ENCODE results near the gene GHRH. TPM values are rescaled to one million over a fixed set of nuclear protein-coding genes. Genes with fewer than 3 reads are reported as not detected.

The GHRH gene
- total RNA-seq, 3 donors from 2014 or later (not counting 1 experiment from before 2014, with no cell fraction given), result not detected

GRCh38 chr20:37253087-37253486, 8.5 kb downstream of the GHRH start:
- no peak for TF ChIP-seq CTCF (IDR thresholded peaks at IDR 0.05)
- ATAC-seq (no peak), DNase-seq (no peak)
- Histone ChIP-seq H3K27me3 (ENCODE audit: control insufficient read depth, insufficient read depth, low read length) (no peaks in the 10 kb centered on the region), H3K36me3 (ENCODE audit: control insufficient read depth, insufficient read depth, low read length) (no peaks in the 10 kb centered on the region), H3K27ac (ENCODE audit: low read length) (no peak overlapping the region), H3K4me1 (ENCODE audit: control insufficient read depth, insufficient read depth, low read length) (no peaks in the 10 kb centered on the region), H3K9me3 (ENCODE audit: control insufficient read depth, insufficient read depth, low read length) (no peaks in the 10 kb centered on the region), H3K4me3 (ENCODE audit: low read length) (no peak overlapping the region)
- no peaks in the 10 kb centered on the region for H3K36me3 Mint-ChIP-seq
- no peak overlapping the region for H3K27ac Mint-ChIP-seq
- H3K27me3 Mint-ChIP-seq (ENCODE audit: low read depth in 2 of 2), result no peaks in the 10 kb centered on the region
- H3K4me3 Mint-ChIP-seq, result no peak overlapping the region
- no peaks in the 10 kb centered on the region for H3K9me3 Mint-ChIP-seq
- H3K4me1 Mint-ChIP-seq, result no peaks in the 10 kb centered on the region
- intact Hi-C loops (cut with micrococcal nuclease), result no loop called here
- 94% methylated on average over 12 of the region's 12 CpGs for WGBS (ENCODE audit: insufficient coverage)

- H3K27me3 ChIP-seq (ENCODE audit: control insufficient read depth, insufficient read depth, low read length), result no peaks in the 10 kb centered on the region
- no peaks in the 10 kb centered on the region for H3K4me1 Mint-ChIP-seq
- H3K9me3 ChIP-seq (ENCODE audit: control insufficient read depth, insufficient read depth, low read length), result no peaks in the 10 kb centered on the region
- no peaks in the 10 kb centered on the region for H3K9me3 Mint-ChIP-seq
- DNase-seq (no peak), ATAC-seq (no peak)
- TF ChIP-seq CTCF (IDR thresholded peaks at IDR 0.05), result no peak
- no peaks in the 10 kb centered on the region for H3K27me3 Mint-ChIP-seq (ENCODE audit: low read depth in 2 of 2)
- H3K4me3 ChIP-seq (ENCODE audit: low read length), result no peak overlapping the region
- no peaks in the 10 kb centered on the region for H3K4me1 ChIP-seq (ENCODE audit: control insufficient read depth, insufficient read depth, low read length)
- no peaks in the 10 kb centered on the region for H3K36me3 Mint-ChIP-seq
- H3K27ac ChIP-seq (ENCODE audit: low read length), result no peak overlapping the region
- intact Hi-C loops (cut with micrococcal nuclease), result no loop called here
- H3K27ac Mint-ChIP-seq, result no peak overlapping the region
- no peaks in the 10 kb centered on the region for H3K36me3 ChIP-seq (ENCODE audit: control insufficient read depth, insufficient read depth, low read length)
- no peak overlapping the region for H3K4me3 Mint-ChIP-seq
- WGBS (ENCODE audit: insufficient coverage), result 81% methylated on average over 15 of the region's 15 CpGs
These were observed 9.7 kb downstream of the GHRH start for GRCh38 chr20:37251825-37252477.

GRCh38 chr20:37249304-37249703, 12.3 kb downstream of the GHRH start:
- no peaks in the 10 kb centered on the region for H3K36me3 Mint-ChIP-seq
- intact Hi-C loops (cut with micrococcal nuclease), result no loop called here
- no peak overlapping the region for H3K27ac Mint-ChIP-seq
- no peaks in the 10 kb centered on the region for H3K4me1 Mint-ChIP-seq
- ATAC-seq (no peak), DNase-seq (no peak)
- no peaks in the 10 kb centered on the region for H3K9me3 Mint-ChIP-seq
- 87% methylated on average over 1 of the region's 2 CpGs for WGBS (ENCODE audit: insufficient coverage)
- Histone ChIP-seq H3K4me1 (ENCODE audit: control insufficient read depth, insufficient read depth, low read length) (no peaks in the 10 kb centered on the region), H3K36me3 (ENCODE audit: control insufficient read depth, insufficient read depth, low read length) (no peaks in the 10 kb centered on the region), H3K27me3 (ENCODE audit: control insufficient read depth, insufficient read depth, low read length) (no peaks in the 10 kb centered on the region), H3K27ac (ENCODE audit: low read length) (no peak overlapping the region), H3K4me3 (ENCODE audit: low read length) (no peak overlapping the region), H3K9me3 (ENCODE audit: control insufficient read depth, insufficient read depth, low read length) (no peaks in the 10 kb centered on the region)
- no peak for TF ChIP-seq CTCF (IDR thresholded peaks at IDR 0.05)
- no peak overlapping the region for H3K4me3 Mint-ChIP-seq
- H3K27me3 Mint-ChIP-seq (ENCODE audit: low read depth in 2 of 2), result no peaks in the 10 kb centered on the region

- Mint-ChIP-seq H3K9me3 (no peaks in the 10 kb centered on the region), H3K27me3 (ENCODE audit: low read depth in 2 of 2) (no peaks in the 10 kb centered on the region), H3K4me3 (no peak overlapping the region), H3K4me1 (peaks cover 0 to 5% of the 10 kb centered on the region in 2 donors), H3K27ac (no peak overlapping the region), H3K36me3 (peaks cover 12% of the 10 kb centered on the region)
- DNase-seq, result no peak
- no peak overlapping the region for H3K27ac ChIP-seq (ENCODE audit: low read length)
- no peak overlapping the region for H3K4me3 ChIP-seq (ENCODE audit: low read length)
- H3K36me3 ChIP-seq (ENCODE audit: control insufficient read depth, insufficient read depth, low read length), result peaks cover 15% of the 10 kb centered on the region
- WGBS (ENCODE audit: insufficient coverage), result 98% methylated on average over 1 of the region's 1 CpG
- H3K9me3 ChIP-seq (ENCODE audit: control insufficient read depth, insufficient read depth, low read length), result no peaks in the 10 kb centered on the region
- ATAC-seq, result no peak
- TF ChIP-seq CTCF (IDR thresholded peaks at IDR 0.05), result no peak
- no peaks in the 10 kb centered on the region for H3K27me3 ChIP-seq (ENCODE audit: control insufficient read depth, insufficient read depth, low read length)
- no peaks in the 10 kb centered on the region for H3K4me1 ChIP-seq (ENCODE audit: control insufficient read depth, insufficient read depth, low read length)
- intact Hi-C loops (cut with micrococcal nuclease), result no loop called here
These were observed 14.1 kb downstream of the GHRH start for GRCh38 chr20:37247547-37247946.

Measured in natural killer cell (primary cell).